Retinal pigment epithelial cell (primary cell): Measurements from ENCODE around the gene PSRC1.
"Not testable (repeated sequence)": the region's sequence is repeated elsewhere in the genome, so short reads cannot be mapped to it uniquely, and the experiment has no call there.

Experiments used
- DNase-seq: peaks from one replicate; pipeline ENCODE4 v3.0.0-alpha.2; 2010; ENCODE audit warnings: low read depth
- H3K4me3 ChIP-seq: 2 replicates; pipeline ENCODE4 v1.5.1; 2011; ENCODE audit warnings: mild to moderate bottlenecking, low read length, control low read depth, moderate library complexity
- CTCF ChIP-seq: conservative IDR thresholded peaks from 2 replicates; pipeline ENCODE4 v1.5.1; 2011; ENCODE audit warnings: low read depth, low read length, control low read depth, inconsistent platforms

PSRC1 gene

GRCh38 chr1:109296782-109297181 lies 13.8 kb upstream of the PSRC1 start:
- no peak for DNase-seq
- no peak for TF ChIP-seq CTCF
- no peak overlapping the region for H3K4me3 ChIP-seq

- TF ChIP-seq CTCF, result no peak
- no peak for DNase-seq
- H3K4me3 ChIP-seq, result no peak overlapping the region
These were observed 12.9 kb upstream of the PSRC1 start for GRCh38 chr1:109295712-109296415.

- TF ChIP-seq CTCF, result no peak
- H3K4me3 ChIP-seq, result no peak overlapping the region
These were observed 11.5 kb upstream of the PSRC1 start for GRCh38 chr1:109294481-109294880.

GRCh38 chr1:109293026-109293425 lies 10.1 kb upstream of the PSRC1 start:
- TF ChIP-seq CTCF, result no peak
- no peak overlapping the region for H3K4me3 ChIP-seq
- no peak for DNase-seq

More at GRCh38 chr1:109294481-109294880, 11.5 kb upstream of the PSRC1 start:
- DNase-seq, result no peak

- no peak for DNase-seq
- no peak for TF ChIP-seq CTCF
- H3K4me3 ChIP-seq, result no peak overlapping the region
These were observed 9.4 kb upstream of the PSRC1 start for GRCh38 chr1:109292364-109292763.

- no peak for TF ChIP-seq CTCF
- H3K4me3 ChIP-seq, result no peak overlapping the region
- no peak for DNase-seq
These were observed 8.1 kb upstream of the PSRC1 start for GRCh38 chr1:109290998-109291397.

GRCh38 chr1:109290137-109290536 lies 7.2 kb upstream of the PSRC1 start:
- TF ChIP-seq CTCF, result no peak
- H3K4me3 ChIP-seq, result no peak overlapping the region
- DNase-seq, result no peak

GRCh38 chr1:109286762-109287161 lies 3.8 kb upstream of the PSRC1 start:
- H3K4me3 ChIP-seq, DNase-seq: not testable (repeated sequence)
